ENCODE results near the gene ATP8A2.

DNA sequence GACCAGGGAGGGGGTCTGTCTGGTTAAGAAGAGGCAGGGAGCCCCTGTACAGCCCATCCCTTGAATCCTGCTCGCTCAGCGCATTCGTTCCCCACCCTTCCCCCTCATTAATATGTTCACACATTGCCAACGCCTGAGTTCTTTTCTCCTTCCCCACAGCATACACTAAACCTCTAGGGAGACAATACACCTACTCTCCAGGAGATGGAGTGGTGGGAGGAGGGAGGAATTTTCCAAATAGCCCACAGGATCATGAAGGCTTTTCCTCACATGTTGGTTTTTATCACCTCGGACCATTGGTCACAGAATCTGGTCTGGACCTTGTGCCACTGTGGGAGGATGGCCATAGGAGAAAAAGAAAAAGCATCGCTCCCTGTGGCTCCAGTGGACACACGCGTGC, 385.1 kb downstream of the ATP8A2 start:
- TF ChIP-seq, protein P1, sequence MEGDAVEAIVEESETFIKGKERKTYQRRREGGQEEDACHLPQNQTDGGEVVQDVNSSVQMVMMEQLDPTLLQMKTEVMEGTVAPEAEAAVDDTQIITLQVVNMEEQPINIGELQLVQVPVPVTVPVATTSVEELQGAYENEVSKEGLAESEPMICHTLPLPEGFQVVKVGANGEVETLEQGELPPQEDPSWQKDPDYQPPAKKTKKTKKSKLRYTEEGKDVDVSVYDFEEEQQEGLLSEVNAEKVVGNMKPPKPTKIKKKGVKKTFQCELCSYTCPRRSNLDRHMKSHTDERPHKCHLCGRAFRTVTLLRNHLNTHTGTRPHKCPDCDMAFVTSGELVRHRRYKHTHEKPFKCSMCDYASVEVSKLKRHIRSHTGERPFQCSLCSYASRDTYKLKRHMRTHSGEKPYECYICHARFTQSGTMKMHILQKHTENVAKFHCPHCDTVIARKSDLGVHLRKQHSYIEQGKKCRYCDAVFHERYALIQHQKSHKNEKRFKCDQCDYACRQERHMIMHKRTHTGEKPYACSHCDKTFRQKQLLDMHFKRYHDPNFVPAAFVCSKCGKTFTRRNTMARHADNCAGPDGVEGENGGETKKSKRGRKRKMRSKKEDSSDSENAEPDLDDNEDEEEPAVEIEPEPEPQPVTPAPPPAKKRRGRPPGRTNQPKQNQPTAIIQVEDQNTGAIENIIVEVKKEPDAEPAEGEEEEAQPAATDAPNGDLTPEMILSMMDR (IDR thresholded peaks at IDR 0.05) = no peak
- no peak for TF ChIP-seq POLR2A (IDR thresholded peaks at IDR 0.05)
- TF ChIP-seq EP300 (IDR thresholded peaks at IDR 0.05) = no peak
